NCI-H226 (cell line): ENCODE measurements around the gene ATP13A5.
A peak's percentile ranks its signal among the peaks of the same experiment; 100 is the strongest.

Experiments used
- DNase-seq: peaks from one replicate; pipeline ENCODE4 v3.0.0-alpha.2; 2015

The ATP13A5 gene

GRCh38 chr3:193344486-193344885 is 34.1 kb downstream of the ATP13A5 start:
- no peak for DNase-seq

GRCh38 chr3:193343726-193344222 is 34.8 kb downstream of the ATP13A5 start:
- no peak for DNase-seq

GRCh38 chr3:193342551-193342950 is 36.0 kb downstream of the ATP13A5 start:
- DNase-seq, result no peak

- no peak for DNase-seq
These were observed 43.5 kb downstream of the ATP13A5 start for GRCh38 chr3:193335031-193335430.

GRCh38 chr3:193333229-193333628 is 45.3 kb downstream of the ATP13A5 start:
- no peak for DNase-seq

GRCh38 chr3:193330555-193331204 is 47.9 kb downstream of the ATP13A5 start:
- no peak for DNase-seq

- DNase-seq, result no peak
These were observed 60.8 kb downstream of the ATP13A5 start for GRCh38 chr3:193317682-193318300.

- no peak for DNase-seq
These were observed 64.4 kb downstream of the ATP13A5 start for GRCh38 chr3:193314161-193314560.

GRCh38 chr3:193313061-193313958 is 65.2 kb downstream of the ATP13A5 start:
- no peak for DNase-seq

- DNase-seq, result no peak
These were observed 67.4 kb downstream of the ATP13A5 start for GRCh38 chr3:193310914-193311723.

GRCh38 chr3:193305356-193305755 is 73.2 kb downstream of the ATP13A5 start:
- no peak for DNase-seq

GRCh38 chr3:193301433-193301832 is 77.1 kb downstream of the ATP13A5 start:
- DNase-seq, result peak; percentile 72

GRCh38 chr3:193297421-193297820 is 81.1 kb downstream of the ATP13A5 start:
- DNase-seq, result peak; percentile 39

- DNase-seq, result no peak
These were observed 82.6 kb downstream of the ATP13A5 start for GRCh38 chr3:193295985-193296384.

GRCh38 chr3:193292386-193292785 is 86.2 kb downstream of the ATP13A5 start:
- peak; percentile 4 for DNase-seq

- DNase-seq, result no peak
These were observed 107.3 kb downstream of the ATP13A5 start for GRCh38 chr3:193271101-193271840.

GRCh38 chr3:193270451-193270850 is 108.1 kb downstream of the ATP13A5 start:
- no peak for DNase-seq

- no peak for DNase-seq
These were observed 109.1 kb downstream of the ATP13A5 start for GRCh38 chr3:193269343-193270028.

- no peak for DNase-seq
These were observed 115.8 kb downstream of the ATP13A5 start for GRCh38 chr3:193262707-193263106.

GRCh38 chr3:193261970-193262369 is 116.6 kb downstream of the ATP13A5 start:
- no peak for DNase-seq

- DNase-seq, result no peak
These were observed 124.4 kb downstream of the ATP13A5 start for GRCh38 chr3:193253986-193254660.
